Measurements from ENCODE around the gene SLC25A22. TPM values are rescaled to one million over a fixed set of nuclear protein-coding genes. Genes with fewer than 3 reads are reported as not detected.

SLC25A22 gene
- 27.1 TPM for polyA plus RNA-seq (2012; ENCODE audit: insufficient read depth, insufficient read length)

DNA sequence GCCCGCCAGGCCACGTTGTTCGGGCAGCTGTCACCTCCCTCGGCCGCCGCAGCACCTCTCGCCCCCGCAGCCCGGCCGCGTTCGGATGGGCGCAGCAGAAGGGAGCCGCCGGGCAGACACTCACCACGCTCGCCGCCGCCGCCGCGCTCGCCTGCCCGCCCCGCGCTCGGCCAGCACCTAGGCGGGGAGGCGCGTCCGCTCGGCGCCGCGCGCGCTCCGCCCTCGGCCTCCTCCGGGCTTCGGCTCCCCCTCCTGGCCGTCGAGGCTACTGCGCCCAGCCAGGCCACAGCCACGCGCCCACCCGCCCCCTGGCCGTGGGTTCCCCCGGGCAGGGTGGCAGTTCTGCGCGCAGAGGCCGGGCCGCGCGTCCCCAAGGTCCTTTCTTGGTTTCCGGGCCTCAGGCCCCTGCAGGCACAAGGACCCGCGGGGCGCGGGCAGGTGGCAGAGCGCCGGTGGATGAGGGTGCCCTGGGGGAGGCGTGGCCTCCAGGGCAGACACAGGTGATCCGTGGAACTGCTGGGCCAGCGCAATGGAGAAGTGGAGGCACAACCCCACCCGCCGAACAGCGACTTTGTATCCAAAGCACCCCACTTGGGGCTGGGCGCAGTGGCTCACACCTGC is at the start of gene SLC25A22:
TSS of gene SLC25A22 (minus strand) at position 189 of the 621 bp plus-strand sequence. CDS start 3,275 bp downstream, outside the sequence.
- peak within 1 kb of the TSS; percentile 85 for H3K4me3 ChIP-seq (ENCODE audit: low read length)
- DNase-seq (ENCODE audit: low read depth, low spot score): no peak

DNA sequence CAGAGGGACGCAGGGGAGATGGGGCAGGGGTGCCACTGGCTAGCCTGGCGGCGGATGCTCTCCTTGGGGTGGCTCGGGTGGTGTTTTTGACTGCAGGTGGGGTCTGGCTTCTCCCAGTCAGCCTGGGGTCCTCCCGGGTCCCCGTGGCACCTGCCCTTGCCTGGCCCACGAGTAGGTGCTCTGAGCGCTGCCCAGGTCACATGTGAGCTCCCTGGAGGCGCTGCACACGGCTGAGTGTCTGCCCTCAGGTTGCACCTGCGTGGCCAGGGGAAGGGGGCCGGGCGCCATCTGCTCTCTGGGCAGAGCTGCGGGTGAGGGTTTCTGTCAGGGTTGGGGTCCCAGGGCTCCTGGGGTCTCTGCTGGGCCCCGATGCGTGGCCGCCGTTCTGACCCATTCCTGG is 49.8 kb upstream of the SLC25A22 start:
- DNase-seq (ENCODE audit: low read depth, low spot score): no peak
- no peak overlapping the region for H3K4me3 ChIP-seq (ENCODE audit: low read length)

DNA sequence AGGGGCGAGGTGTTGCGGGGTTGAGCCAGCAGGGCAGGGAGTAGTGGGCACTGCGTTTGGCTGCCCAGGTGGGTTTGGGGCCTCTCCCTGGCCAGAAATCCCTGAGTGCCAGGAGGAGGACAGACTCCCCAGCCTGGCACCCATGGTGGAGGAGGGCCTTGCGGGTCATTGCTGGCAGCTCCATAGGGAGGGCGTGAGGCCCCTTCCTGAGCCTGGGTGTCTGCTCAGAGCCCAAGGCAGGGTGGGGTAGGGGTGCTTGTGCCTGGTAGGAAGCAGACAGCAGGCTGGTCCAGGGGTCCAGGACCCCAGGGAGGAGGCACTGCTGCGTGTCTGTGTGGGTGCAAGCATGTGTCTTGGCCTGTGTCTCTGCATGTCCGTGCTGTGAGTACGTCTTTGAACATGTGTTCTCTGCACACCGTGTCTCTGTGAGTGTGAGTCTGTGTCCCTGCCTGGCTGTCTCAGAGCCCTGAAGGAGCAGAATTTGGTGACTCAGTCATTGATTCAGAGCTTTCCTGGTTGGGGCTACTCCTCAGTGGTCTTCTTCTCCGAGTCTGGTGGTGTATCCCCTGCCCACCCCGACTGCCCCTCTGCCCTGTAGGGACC is 48.5 kb upstream of the SLC25A22 start:
- DNase-seq (ENCODE audit: low read depth, low spot score): no peak
- H3K4me3 ChIP-seq (ENCODE audit: low read length): no peak overlapping the region

DNA sequence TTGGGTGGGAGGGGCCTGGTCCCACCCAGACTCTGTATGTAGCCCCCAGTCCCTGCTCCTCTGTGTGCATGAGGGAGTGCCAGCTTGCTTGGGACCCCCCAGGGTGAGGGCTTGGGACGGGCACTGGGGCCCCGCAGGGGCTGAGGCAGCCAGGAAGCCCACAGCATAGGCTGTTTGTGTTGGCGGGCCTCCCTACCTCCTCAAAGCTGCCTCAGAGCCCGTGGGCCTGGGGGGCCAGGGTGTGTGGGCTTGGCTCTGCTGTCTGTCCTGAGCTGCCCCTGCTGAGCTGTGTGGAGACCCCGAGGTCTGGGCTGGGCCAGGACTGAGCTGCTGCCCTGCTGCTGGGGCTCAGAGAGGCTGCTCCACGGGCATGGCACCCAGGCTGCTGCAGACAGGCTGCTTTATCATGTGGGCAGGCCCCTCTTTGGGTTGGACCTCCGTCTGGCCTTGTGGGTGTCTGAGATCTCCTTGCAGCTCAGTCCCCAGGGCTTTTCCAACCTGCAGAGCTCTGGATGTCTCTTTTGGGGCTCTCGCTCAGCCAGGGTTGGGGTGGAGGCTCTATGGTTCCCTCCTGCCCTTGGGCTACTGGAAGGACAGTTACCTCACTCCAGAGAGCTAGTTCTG is 47.9 kb upstream of the SLC25A22 start:
- H3K4me3 ChIP-seq (ENCODE audit: low read length): no peak overlapping the region
- no peak for DNase-seq (ENCODE audit: low read depth, low spot score)

DNA sequence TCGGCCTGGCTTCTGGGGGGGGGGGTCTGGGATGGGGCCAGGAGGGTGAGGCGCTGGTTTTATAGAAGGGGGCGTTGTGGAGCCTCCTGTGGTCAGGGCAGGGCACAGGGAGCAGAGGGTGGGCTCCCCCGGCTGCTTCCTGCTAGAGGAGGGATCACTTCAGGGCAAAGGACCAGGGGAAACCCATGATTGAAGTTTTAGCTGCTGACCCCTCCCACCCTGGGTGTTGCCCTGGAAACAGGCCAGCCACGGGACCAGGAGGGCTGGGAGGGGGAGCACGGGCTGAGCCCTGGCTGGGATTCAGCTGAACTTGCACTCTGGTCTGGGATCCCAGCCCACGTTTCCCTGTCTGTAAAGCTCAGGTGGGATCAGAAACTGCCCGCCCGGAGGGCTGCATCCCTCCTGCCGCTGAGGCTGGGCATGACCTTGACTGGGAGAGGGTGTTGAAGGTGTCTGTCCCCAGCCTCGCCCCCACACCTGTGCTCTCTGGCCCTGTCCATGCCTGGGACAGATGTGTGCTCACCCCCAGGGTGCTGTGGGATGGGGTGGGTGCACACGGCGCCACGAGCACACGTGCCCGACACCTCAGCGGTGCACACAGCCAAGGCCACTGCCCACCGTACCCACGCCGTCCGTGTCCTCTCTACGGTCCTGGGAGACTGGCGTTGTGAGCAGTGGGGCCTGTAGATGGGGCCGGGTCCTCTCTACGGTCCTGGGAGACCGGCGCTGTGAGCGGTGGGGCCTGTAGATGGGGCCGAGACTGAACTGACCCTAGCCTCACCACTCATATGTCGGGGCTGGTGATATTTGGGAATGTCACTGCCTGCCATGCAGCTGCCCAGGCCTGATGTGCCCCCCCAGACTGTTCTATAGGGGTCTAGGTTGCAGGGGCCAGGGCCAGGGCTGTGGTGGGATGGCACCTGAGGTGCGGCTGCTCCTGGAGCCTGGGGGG is 46.9 kb upstream of the SLC25A22 start:
- peak; percentile 78 for DNase-seq (ENCODE audit: low read depth, low spot score)
- H3K4me3 ChIP-seq (ENCODE audit: low read length): no peak overlapping the region; the same call in none of the 2 replicates

DNA sequence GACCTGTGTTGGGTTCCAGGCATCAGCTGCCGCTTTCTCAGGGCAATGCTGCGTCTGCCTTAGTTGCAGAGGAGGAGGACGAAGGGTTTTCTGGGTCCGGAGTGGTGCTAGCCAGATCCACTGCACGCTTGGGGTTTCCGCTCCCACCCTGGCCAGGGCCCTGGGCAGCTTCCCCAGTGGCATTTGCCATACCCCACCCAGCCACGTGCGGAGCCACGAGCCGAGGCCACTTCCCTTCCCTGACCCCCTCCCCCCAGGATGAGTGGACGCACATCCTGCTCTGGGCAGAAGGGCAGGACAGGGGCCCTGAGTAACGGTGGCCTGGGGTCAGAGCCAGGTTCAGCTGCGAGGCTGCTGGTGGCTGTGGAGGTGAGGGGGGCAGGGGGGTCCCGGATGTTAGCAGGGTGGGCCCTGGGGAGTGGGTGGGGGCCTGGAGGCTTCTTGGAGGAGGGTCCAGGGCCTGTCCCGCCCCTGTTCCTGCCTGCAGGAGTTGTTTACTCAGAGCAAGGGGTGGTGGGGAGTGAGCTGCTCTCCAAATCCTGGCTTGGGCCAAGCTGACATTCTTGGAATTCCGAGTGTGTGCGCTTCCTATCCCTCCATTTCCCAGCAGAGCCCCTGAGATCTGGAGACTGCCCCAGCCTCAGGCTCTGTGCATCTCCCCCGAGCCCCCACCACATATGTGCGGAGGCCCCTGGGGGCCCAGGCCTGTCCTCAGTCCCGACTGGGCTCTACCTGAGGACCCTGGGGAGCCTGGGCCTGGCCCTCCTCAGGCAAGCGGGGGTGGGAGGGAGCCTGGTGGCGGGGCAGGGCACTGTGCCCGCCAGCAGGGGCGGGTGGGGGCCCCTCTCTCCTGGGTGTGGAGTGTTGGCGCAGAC is 46.0 kb upstream of the SLC25A22 start:
- DNase-seq (ENCODE audit: low read depth, low spot score): no peak
- peak overlapping the region; percentile 92 for H3K4me3 ChIP-seq (ENCODE audit: low read length)

DNA sequence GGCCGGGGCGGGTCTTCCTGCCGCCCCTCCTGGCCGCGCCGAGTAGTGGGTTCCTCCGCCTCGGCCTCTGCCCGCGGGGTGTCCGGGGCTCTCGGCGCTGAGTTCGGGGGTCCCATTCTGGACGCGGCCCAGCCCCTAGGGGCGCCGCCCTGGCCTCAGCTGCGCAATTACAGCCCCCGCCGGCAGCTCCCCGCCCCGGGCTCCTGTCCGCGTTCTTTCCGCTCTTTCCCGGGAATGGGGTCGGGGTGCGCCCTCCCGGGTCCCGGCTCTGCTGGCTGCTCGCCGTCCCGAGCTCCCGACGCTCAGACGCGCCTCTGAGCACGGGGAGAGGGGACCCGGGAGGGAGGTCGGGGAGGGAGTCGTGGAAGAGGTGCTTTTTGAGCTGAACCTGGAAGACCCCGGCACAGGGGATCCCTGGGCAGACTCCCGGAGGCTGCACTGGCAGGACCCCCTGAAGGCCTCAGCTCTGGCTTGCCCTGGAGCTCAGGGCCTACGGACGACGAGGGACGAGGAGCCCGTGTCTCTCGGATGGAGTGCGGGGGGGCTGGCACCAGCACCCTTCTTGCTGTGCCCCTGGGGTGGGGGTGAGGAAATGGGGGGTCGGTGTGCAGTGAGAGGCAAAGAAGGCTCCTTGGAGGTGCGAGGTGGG is 45.1 kb upstream of the SLC25A22 start:
- peak overlapping the region; percentile 92 for H3K4me3 ChIP-seq (ENCODE audit: low read length)
- DNase-seq (ENCODE audit: low read depth, low spot score): no peak

DNA sequence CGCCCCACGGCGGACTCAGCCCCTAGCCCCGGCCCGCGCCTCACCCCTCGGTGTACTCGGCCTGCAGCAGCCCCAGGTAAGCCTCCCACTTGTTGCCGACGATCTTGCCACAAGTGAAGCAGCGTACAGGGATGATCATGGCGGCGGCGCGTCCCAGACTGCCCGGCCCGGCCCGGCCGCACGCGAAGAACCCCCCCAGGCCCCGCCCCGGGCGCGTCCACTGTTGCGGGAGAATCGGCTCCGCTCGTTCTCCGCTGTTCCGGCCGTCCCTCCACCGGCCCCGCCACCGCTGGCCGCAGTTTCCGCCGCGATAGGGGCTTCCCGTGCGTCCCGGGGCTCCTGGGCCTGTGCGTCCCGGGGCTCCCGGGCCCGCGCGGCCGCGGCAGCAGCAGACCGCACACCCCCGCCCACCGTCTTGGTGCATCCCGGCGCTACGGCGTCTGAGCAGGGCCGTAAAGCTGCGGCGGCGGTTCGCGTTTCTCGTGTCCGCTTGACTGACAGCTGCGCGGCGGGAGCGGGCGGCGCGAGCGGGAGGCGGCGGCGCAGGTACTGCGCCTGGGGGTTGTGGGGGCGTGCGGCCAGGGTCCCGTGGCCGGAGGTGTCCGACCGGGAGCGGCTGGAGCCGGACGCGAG is 44.4 kb upstream of the SLC25A22 start, which contains the start of the genes POLR2L and TSPAN4:
TSS of gene POLR2L (minus strand) at position 160 of the 633 bp plus-strand sequence. CDS start at position 139, 21 bp downstream.
TSS of gene TSPAN4 (plus strand) at position 483 of the 633 bp plus-strand sequence. CDS start 7,453 bp downstream, outside the sequence.
- peak; percentile 78 for DNase-seq (ENCODE audit: low read depth, low spot score)

DNA sequence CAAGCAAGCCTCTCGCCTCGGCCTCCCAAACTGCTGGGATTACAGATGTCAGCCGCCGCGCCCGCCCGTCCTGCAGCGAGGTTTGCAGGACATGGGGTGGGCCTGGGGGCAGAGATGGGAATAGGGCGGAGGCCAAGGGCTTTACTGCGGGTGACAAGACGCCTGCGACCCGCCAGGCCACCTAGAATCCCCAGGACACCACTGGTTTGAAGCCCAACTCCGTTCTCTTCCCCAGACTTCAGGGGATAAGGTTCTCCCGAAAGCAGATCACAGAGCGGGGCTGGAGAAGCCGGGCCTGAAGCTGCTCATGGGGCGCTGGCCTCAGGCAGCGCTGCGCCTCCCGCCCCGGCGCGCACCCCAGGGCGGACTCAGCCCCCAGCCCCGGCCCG is 43.9 kb upstream of the SLC25A22 start:
- DNase-seq (ENCODE audit: low read depth, low spot score): no peak
- H3K4me3 ChIP-seq (ENCODE audit: low read length): peak overlapping the region; percentile 92

More for the DNA sequence above, 44.4 kb upstream of the SLC25A22 start, which contains the start of the genes POLR2L and TSPAN4:
- H3K4me3 ChIP-seq (ENCODE audit: low read length): peak within 1 kb of the TSS; percentile 92

DNA sequence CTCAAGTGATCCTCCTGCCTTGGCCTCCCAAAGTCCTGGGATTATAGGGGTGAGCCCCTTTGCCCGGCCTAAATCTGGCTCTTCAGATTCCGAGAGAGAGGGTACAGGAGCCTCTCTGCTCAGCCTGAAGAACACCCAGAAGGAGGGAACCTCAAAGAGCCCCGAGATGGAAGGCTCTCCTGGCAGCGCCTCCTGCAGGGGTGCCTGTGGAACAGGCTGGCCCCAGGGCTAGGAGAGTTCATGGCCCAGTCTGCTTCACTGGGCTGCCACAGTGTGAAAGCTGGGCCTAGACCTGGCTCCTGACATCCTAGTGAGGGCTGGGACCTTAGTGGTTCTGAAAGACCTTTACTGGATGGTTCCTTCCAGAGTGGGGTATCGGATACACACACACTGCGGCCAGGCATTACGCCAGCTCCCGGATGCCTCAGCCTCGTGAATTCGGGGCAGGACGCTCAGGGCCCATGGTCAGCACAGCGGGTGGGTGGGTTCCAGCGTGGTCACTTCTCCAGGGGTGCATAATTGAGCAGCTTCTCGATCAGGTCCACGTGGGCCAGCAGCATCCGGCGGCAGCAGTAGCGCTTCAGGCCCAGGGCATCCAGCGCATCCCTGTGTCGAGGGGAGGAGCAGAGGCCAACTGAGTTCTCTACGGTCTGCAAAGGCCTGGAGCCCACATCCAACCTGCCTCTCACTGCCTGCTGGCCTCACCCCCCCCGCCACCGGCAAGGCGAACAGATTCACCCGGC is 42.0 kb upstream of the SLC25A22 start:
- DNase-seq (ENCODE audit: low read depth, low spot score): no peak
- H3K4me3 ChIP-seq (ENCODE audit: low read length): no peak overlapping the region

DNA sequence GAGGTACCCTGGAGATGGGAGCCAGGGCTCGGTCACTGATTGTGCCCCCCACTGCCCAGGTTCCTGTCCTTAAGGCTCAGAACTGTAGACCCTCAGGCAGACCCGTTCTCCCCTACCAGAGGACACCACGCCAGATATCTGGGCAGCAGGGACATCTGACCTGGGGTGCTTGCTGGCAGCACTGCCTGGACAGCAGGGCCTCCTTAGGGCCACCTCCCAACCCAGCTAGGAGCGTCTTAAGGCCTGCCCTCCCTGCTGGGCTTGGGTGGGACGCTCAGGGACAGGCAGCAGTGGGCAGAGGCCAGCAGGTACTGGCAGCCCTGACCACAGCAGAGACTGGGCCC is 41.2 kb upstream of the SLC25A22 start:
- DNase-seq (ENCODE audit: low read depth, low spot score): no peak
- H3K4me3 ChIP-seq (ENCODE audit: low read length): no peak overlapping the region

DNA sequence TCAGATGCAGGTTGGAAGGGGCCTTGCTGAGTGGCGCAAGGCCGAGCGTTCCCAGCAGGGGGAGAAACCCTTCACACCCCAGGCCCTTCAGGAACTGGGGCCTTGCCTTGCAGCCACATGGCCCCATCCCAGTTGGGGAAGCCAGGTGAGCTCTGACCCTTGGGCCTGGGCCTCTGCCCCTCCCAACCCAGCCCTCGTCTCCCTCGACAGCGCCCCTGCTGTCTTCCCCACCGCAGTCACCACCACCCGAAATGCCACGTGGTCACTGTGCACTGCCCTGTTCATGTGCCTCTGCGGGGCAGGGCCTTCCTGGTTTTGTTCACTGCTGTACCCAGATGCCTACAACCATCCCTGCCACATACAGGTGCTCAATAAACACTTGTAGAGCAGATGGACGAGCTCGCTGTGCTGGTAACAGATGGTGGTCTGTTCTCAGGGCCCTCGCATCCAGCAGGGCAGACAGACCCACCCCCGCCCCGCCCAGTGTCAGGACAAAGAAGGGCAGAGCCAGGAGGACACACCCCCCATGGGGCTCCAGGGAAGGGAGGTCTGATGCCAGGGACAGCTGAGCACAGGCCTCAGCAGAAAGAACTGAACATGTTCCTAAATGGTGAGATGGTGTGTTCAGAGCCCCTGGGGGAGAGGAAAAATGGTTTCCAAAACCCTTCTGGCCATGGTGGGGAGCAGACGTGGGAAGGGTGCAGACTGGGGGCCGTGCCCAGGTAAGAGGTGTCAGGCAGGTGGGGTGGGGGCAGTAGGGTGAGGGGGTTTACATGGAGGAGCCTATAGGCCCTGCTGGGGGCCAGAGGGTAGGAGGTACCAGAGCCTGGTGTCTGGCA is 40.6 kb upstream of the SLC25A22 start:
- no peak for DNase-seq (ENCODE audit: low read depth, low spot score)
- H3K4me3 ChIP-seq (ENCODE audit: low read length): no peak overlapping the region

DNA sequence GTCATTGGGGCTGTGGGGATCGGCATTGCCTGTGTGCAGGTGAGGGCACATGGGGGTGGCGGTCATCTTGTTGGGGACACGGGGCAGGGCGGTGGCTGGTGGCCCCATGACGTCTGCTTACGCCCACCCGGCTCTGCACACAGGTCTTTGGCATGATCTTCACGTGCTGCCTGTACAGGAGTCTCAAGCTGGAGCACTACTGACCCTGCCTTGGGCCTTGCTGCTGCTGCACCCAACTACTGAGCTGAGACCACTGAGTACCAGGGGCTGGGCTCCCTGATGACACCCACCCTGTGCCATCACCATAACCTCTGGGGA is 39.9 kb upstream of the SLC25A22 start:
- H3K4me3 ChIP-seq (ENCODE audit: low read length): no peak overlapping the region
- DNase-seq (ENCODE audit: low read depth, low spot score): no peak

DNA sequence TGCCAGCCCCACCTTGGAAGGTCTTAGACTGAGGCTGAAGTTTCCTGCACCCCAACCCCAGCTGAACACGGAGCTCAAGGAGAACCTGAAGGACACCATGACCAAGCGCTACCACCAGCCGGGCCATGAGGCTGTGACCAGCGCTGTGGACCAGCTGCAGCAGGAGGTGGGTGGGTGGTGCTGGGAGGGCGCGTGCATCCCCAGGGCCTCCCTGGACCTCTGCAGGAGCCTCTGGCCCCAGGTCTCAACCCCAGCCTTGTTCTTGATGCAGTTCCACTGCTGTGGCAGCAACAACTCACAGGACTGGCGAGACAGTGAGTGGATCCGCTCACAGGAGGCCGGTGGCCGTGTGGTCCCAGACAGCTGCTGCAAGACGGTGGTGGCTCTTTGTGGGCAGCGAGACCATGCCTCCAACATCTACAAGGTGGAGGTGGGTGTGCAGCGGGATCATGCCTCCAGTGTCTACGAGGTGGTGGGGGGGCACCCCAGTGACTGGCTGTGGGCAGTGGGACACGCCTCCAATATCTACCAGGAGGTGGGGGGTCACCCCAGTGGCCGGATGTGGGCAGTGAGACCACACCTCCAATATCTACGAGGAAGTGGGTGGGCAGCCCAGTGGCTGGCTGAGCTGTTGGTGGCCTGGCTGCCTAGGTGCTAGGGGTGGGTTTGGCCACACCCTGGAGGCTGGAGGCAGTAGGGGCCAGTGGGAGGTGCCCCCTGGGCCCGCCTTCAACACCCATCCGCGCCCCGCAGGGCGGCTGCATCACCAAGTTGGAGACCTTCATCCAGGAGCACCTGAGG is 39.3 kb upstream of the SLC25A22 start:
- no peak for DNase-seq (ENCODE audit: low read depth, low spot score)
- H3K4me3 ChIP-seq (ENCODE audit: low read length): no peak overlapping the region

DNA sequence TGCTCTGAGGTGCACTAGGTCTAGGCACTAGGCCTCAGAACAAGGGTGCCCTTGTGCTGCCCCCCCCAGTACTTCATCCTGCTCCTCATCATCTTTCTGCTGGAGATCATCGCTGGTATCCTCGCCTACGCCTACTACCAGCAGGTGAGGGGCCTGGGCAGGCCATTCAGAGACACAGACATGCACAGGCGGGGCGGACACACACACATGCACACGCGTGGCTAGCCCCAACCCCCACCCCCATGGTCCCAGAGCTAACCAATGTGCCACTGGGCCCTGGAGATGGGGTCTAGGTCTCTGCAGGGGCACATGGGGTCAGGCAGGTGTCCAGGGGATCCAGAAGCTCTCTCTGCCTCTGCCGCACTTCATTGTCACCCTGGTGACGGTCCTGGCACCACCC is 38.6 kb upstream of the SLC25A22 start:
- DNase-seq (ENCODE audit: low read depth, low spot score): no peak
- H3K4me3 ChIP-seq (ENCODE audit: low read length): no peak overlapping the region
